KOPT-K1 (cell line): Measurements from ENCODE around the gene MYORG.
"Not testable (repeated sequence)": the region's sequence is repeated elsewhere in the genome, so short reads cannot be mapped to it uniquely, and the experiment has no call there.

Experiments
- H3K27ac ChIP-seq: fragments of 200-600 bp; sonication (generic); 2 replicates; pipeline ENCODE4 v1.5.1; 2016; ENCODE audit warnings: antibody characterized with exemption, mild to moderate bottlenecking, low read depth, low read length; ENCODE audit not compliant: poor library complexity, severe bottlenecking
- H3K36me3 ChIP-seq: fragments of 200-600 bp; sonication (generic); 2 replicates; pipeline ENCODE4 v1.5.1; 2017; ENCODE audit warnings: antibody characterized with exemption, mild to moderate bottlenecking, low read length, moderate library complexity; ENCODE audit not compliant: insufficient read depth
- H3K9me3 ChIP-seq: fragments of 200-600 bp; sonication (generic); 2 replicates; pipeline ENCODE4 v1.5.1; 2017; ENCODE audit warnings: antibody characterized with exemption, low read length, mild to moderate bottlenecking; ENCODE audit not compliant: insufficient read depth, poor library complexity, severe bottlenecking

MYORG gene

DNA sequence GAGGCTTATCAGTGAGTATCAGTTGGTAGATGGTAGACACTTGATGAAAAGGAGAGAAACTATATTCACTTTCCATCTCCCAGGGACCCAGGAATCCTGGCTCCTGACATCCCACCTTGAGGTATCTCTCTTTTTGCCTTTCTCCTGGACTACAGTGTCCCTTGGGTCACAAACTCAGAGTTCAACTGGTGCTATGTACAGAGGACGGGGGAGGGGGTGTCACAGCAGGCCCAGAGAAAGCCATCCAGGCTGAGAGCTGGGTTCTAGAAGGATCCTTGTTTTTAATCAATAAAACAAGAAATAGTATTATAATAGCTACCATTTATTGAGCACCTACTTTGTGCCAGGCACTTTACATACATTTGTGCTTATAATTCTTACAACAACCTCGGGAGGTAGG is 10.3 kb downstream of the MYORG start:
- Histone ChIP-seq H3K27ac (no peak overlapping the region), H3K36me3 (peaks cover 12% of the 10 kb centered on the region; the same call in 1 of the 2 replicates), H3K9me3 (peaks cover 40% of the 10 kb centered on the region)

- Histone ChIP-seq H3K36me3 (peaks cover 2% of the 10 kb centered on the region; the same call in 1 of the 2 replicates), H3K27ac (no peak overlapping the region), H3K9me3 (peaks cover 29% of the 10 kb centered on the region)
These were observed 11.4 kb downstream of the MYORG start for GRCh38 chr9:34365282-34365681.

DNA sequence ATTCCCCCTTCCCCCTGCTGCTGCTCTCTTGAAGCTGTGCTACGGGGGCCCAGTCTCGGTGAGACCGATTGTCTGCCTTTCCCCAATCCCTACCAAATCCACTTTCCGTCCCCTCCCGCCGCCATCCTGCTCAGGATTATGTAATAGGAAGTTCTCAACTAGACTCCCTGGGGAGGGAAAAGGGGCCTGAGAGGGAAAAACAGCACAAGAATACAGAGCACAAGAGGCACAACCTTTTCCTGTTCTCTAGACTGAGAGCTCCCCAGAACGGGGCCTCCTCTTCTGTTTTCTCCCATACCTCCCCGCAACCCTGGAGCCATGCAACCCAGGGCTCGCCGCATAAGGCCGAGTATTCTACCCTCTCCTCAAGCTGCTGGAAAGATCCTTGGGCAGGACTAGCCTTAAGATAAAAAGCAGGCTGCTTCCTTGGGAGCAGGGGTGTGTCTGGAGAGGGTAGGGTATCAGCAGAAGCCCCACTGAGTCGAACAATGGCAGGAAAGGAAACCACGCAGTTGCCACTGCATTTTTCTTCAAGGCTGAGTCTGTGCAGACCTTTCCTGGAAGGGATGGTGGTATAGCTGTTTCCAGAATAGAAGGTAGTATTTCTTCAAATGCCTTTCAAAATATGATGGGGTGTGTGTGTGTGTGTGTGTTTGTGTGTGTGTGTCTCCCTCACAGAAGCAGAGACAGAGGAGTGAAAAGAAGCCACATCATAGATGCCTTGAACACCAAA is 12.9 kb downstream of the MYORG start:
- H3K27ac ChIP-seq, result no peak overlapping the region

DNA sequence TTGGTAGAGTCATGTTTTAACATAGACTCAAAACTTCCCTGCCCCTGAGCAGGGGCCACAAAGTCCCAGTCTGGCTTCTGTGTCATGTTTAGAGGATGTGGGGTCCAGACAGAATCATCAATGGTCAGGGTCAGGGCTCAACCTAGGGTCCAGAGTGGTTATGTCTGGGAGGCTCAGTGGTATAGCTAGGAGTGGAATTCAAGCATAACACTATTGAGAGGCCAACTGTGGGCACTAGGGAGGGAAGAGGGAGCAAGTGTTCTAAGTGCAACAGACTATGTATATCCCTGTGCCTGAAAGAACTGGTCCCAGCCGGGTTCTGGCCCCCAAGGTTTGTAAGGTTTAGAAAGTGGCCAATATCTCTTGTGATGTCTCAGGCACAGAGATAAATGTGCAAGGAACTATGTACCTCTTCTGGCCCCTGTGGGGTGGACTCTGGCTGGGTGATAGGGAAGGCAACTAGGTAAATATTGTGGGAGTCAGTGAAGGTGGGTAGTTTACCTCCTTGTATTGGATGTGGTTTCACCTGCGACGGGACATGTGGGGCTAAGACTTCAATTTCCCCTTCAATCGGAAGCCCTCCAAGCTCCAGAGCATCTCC is 14.0 kb downstream of the MYORG start:
- Histone ChIP-seq H3K27ac (no peak overlapping the region), H3K9me3 (peaks cover 8% of the 10 kb centered on the region), H3K36me3 (no peaks in the 10 kb centered on the region)

More for the DNA sequence above, 12.9 kb downstream of the MYORG start:
- H3K9me3 ChIP-seq, result peaks cover 18% of the 10 kb centered on the region
- no peaks in the 10 kb centered on the region for H3K36me3 ChIP-seq

DNA sequence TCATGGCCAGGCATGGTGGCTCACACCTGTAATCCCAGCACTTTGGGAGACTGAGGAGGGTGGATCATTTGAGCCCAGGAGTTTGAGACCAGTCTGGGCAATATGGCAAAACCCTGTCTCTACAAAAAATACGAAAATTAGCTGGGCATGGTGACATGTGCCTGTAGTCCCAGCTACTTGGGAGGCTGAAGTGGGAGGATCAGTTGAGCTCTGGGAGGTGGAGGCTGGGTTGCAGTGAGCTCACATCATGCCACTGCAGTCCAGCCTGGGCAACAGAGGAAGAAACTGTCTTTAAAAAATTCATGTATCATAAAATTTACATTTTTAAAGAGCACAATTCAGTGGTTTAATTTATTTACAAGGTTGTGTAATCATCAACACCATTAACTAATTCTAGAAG is 23.7 kb downstream of the MYORG start:
- not testable (repeated sequence) for H3K27ac ChIP-seq, H3K36me3 ChIP-seq
- H3K9me3 ChIP-seq, result peaks cover 20% of the 10 kb centered on the region

- H3K36me3 ChIP-seq, H3K27ac ChIP-seq: not testable (repeated sequence)
- peaks cover 20% of the 10 kb centered on the region for H3K9me3 ChIP-seq
These were observed 24.5 kb downstream of the MYORG start for GRCh38 chr9:34352122-34352652.

- Histone ChIP-seq H3K9me3 (no peaks in the 10 kb centered on the region), H3K27ac (no peak overlapping the region), H3K36me3 (no peaks in the 10 kb centered on the region; the same call in 1 of the 2 replicates)
These were observed 27.4 kb downstream of the MYORG start for GRCh38 chr9:34349324-34349723.

- no peak overlapping the region for H3K27ac ChIP-seq
- H3K36me3 ChIP-seq, result peaks cover 14% of the 10 kb centered on the region
- H3K9me3 ChIP-seq, result no peaks in the 10 kb centered on the region
These were observed 28.9 kb downstream of the MYORG start for GRCh38 chr9:34347800-34348158.

DNA sequence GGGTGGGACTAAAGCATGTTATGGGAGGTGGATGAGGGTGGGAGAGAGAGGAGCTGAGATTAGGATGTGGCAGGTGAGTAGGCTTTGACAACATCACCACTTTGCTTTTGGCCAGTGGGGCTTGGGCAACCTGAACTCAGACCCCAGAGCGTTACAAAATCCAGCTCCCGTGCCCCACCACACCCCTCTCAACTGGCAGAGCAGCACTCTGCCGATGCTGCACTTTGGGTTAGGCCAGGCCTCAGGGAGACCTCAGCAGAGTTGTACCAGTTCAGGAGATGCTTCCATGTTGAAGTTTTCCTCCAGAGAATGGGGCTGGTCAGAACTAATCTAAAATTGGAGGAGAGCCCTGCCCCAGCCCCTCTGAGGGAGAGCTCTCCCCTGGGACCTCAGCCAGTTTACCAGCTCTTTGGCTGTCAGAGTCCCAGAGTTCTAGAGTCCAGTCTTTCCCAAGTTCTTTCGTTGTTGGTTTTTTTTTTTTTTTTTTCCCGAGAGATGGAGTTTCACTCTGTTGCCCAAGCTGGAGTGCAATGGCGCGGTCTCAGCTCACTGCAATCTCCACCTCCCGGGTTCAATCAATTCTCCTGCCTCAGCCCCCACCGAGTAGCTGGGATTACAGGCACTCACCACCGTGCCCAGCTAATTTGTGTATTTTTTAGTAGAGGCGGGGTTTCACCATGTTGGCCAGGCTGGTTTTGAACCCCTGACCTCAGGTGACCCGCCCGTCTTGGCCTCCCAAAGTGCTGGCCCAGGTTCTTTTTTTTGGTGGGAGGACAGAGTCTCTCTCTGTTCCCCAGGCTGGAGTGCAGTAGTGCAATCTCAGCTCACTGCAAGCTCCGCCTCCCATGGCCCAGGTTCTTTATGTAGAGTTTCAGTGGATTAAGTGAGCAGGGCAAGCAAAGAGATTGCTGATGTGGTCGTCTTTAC is 29.6 kb downstream of the MYORG start:
- Histone ChIP-seq H3K36me3 (peaks cover 20% of the 10 kb centered on the region), H3K27ac (no peak overlapping the region), H3K9me3 (no peaks in the 10 kb centered on the region)

DNA sequence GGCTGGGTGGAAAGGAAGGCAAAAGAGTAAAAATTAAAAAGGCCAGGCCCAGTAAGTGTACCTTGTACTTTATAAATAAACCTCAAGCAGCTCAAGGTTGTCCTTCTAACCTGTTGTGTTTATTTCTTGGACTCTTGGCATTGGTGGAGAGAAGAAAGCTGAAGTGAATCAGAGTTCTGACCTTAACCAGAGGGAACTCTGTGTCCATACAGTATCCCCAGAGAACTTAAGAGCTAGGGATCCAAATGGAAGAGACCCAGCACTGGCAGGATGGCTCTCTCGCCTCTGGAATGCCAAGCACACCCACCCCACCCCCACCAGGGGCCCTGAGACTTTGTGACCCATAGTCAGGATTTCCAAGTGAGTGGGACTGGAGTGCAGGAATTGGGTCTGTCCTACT is 33.1 kb downstream of the MYORG start:
- Histone ChIP-seq H3K27ac (no peak overlapping the region), H3K9me3 (no peaks in the 10 kb centered on the region), H3K36me3 (peaks cover 53% of the 10 kb centered on the region)

DNA sequence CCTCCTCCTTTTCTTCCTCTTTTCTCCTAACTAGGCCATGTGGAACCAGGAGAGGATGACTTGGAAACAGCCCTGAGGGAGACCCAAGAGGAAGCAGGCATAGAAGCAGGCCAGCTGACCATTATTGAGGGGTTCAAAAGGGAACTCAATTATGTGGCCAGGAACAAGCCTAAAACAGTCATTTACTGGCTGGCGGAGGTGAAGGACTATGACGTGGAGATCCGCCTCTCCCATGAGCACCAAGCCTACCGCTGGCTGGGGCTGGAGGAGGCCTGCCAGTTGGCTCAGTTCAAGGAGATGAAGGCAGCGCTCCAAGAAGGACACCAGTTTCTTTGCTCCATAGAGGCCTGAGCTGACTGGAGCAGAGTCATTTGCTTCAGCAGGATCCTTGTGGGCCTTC is 33.6 kb downstream of the MYORG start:
- Histone ChIP-seq H3K27ac (no peak overlapping the region), H3K36me3 (peaks cover 57% of the 10 kb centered on the region), H3K9me3 (no peaks in the 10 kb centered on the region)

- Histone ChIP-seq H3K27ac (no peak overlapping the region), H3K36me3 (peaks cover 57% of the 10 kb centered on the region), H3K9me3 (no peaks in the 10 kb centered on the region)
These were observed 34.9 kb downstream of the MYORG start for GRCh38 chr9:34341659-34342295.

DNA sequence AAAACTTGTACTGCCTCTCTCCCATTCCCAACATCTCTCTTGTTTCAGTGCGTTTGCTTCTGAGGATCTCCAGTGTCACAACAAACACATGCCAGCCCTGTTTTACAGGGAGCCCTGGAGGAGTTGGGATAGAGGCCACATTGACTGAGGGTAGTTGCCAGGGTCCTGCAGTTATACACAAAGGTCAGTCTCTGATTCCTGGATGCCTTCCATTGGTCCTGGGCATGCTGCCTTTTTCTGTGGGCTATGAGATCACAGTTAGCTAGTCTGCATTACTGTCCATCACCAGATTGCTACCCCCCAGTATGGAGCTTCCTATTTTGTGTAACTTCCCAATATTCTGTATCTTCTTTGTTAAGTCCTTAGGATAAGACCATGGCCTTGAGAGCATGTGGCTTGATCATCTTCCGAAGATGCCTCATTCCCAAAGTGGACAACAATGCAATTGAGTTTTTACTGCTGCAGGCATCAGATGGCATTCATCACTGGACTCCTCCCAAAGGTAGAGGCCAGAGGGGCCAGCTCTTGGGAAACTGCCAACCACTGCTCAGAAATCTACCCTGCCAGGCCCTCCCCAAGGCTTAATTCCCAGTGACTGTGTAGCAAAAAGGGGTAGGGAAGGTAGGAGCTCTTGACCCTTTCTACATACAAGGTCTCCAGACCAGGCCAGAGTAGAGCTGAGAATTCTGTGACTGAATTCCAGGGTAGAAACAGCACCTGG is 37.9 kb downstream of the MYORG start:
- H3K36me3 ChIP-seq, result peaks cover 61% of the 10 kb centered on the region
- H3K9me3 ChIP-seq, result no peaks in the 10 kb centered on the region
- no peak overlapping the region for H3K27ac ChIP-seq

DNA sequence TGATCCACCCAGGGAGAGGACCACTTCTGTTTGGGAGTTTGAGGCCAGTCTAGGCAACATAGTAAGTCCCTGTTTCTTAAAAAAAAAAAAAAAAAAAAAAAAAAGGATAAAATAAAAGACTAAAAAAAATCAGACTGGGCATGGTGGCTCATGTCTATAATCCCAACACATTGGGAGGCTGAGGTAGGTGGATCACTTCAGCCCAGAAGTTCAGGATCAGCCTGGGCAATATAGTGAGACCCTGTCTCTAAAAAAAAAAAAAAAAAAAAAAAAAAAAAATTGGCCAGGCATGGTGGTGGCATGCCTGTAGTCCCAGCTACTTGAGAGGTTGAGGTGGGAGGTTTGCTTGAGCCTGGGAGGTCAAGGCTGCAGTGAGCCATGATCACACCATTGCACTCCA is 38.6 kb downstream of the MYORG start:
- peaks cover 53% of the 10 kb centered on the region for H3K36me3 ChIP-seq
- H3K27ac ChIP-seq, H3K9me3 ChIP-seq: not testable (repeated sequence)
